22Rv1 (cell line): ENCODE results near the gene WWTR1.

Source experiments
- ZFX ChIP-seq: fragments of 450-650 bp; IDR thresholded peaks from 2 replicates; pipeline ENCODE4 v1.6.1; 2017; ENCODE audit warnings: antibody characterized with exemption, borderline replicate concordance
- TF ChIP-seq, protein P1 (sequence below): fragments of 450-650 bp; IDR thresholded peaks from 2 replicates; pipeline ENCODE4 v1.5.1; 2017; ENCODE audit warnings: mild to moderate bottlenecking

DNA sequence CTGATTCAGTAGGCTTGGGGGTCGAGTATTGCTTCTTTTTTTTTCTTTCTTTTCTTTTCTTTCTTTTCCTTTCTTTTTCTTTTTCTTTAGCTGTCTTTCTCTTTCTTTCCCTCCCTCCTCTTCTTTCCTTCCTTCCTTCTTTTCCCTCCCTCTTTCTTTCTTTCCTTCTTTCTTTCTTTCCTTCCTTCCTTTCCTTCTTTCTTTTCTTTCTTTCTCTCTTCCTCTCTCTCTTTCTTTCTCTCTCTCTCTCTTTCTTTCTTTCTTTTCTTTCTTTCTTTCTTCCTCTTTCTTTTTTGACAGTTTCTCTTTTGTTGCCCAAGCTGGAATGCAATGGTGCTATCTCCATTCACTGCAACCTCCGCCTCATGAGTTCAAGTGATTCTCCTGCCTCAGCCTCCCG lies 147.3 kb downstream of the WWTR1 start:
- TF ChIP-seq, protein P1, sequence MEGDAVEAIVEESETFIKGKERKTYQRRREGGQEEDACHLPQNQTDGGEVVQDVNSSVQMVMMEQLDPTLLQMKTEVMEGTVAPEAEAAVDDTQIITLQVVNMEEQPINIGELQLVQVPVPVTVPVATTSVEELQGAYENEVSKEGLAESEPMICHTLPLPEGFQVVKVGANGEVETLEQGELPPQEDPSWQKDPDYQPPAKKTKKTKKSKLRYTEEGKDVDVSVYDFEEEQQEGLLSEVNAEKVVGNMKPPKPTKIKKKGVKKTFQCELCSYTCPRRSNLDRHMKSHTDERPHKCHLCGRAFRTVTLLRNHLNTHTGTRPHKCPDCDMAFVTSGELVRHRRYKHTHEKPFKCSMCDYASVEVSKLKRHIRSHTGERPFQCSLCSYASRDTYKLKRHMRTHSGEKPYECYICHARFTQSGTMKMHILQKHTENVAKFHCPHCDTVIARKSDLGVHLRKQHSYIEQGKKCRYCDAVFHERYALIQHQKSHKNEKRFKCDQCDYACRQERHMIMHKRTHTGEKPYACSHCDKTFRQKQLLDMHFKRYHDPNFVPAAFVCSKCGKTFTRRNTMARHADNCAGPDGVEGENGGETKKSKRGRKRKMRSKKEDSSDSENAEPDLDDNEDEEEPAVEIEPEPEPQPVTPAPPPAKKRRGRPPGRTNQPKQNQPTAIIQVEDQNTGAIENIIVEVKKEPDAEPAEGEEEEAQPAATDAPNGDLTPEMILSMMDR, result no peak
- TF ChIP-seq ZFX, result no peak
